Gastrocnemius medialis (tissue), 4 donors: ENCODE results near the gene ATRNL1. TPM values are rescaled to one million over a fixed set of nuclear protein-coding genes. Genes with fewer than 3 reads are reported as not detected.

Experiments used
- ATAC-seq, 2 donors: fragments of 150-250 bp; one replicate each; pipeline ENCODE4 v1.9.1; 2016
- DNase-seq, 2 donors: peaks; one replicate each; pipeline ENCODE4 v3.0.0-alpha.2; 2019
- H3K27ac ChIP-seq, 4 donors: fragments of 200-600 bp; sonication (generic); 1 replicate in 1 of 4; 2 replicates in 3 of 4; pipeline ENCODE4 v1.5.1; 2016 to 2018; ENCODE audit warnings: mild to moderate bottlenecking in 2 of 4, moderate library complexity in 1 of 4
- H3K27me3 ChIP-seq, 3 donors: fragments of 200-600 bp; sonication (generic) in 2 of 3; 1 replicate in 1 of 3; 2 replicates in 2 of 3; pipeline versions ENCODE4 v1.5.1 to v1.6.0; 2016 to 2019; ENCODE audit warnings: mild to moderate bottlenecking in 1 of 3, moderate library complexity in 1 of 3
- H3K36me3 ChIP-seq, 2 donors: fragments of 200-600 bp; sonication (generic) in 1 of 2; one replicate each; pipeline ENCODE4 v1.5.1; 2017 to 2018
- H3K4me1 ChIP-seq, 2 donors: fragments of 200-600 bp; sonication (generic) in 1 of 2; one replicate each; pipeline ENCODE4 v1.5.1; 2016 to 2017; ENCODE audit warnings: mild to moderate bottlenecking in 2 of 2
- H3K4me3 ChIP-seq, 4 donors: fragments of 200-600 bp; sonication (generic) in 3 of 4; 1 replicate in 1 of 4; 2 replicates in 3 of 4; pipeline ENCODE4 v1.5.1; 2016 to 2019; ENCODE audit warnings: mild to moderate bottlenecking in 2 of 4
- H3K9me3 ChIP-seq, 3 donors: fragments of 200-600 bp; sonication (generic) in 2 of 3; 1 replicate in 1 of 3; 2 replicates in 2 of 3; pipeline ENCODE4 v1.5.1; 2016 to 2019
- POLR2A ChIP-seq, 2 donors: fragments of 450-650 bp; IDR thresholded peaks; one replicate each; pipeline ENCODE4 v1.6.1; 2017; ENCODE audit warnings: antibody characterized with exemption in 2 of 2, mild to moderate bottlenecking in 2 of 2, moderate library complexity in 2 of 2
- in situ Hi-C, 4 donors: fragments of 200-750 bp; cut with MboI; loops; one replicate each; pipeline versions ENCODE4 v1.15.0 to v1.8.0; 2017; ENCODE audit warnings: low sequenced_read_pairs in 4 of 4
- intact Hi-C: fragments of 100-400 bp; cut with DNase I; formaldehyde crosslinking; loops from one replicate; pipeline ENCODE4 v1.15.1; 2023; ENCODE audit warnings: low total_unique reads
- total RNA-seq, 4 donors: library from RNA; depleted of rRNA; stranded (reverse); fragments of >200 nt; gene quantifications; one replicate each; pipeline versions ENCODE4 v1.1.0 to v1.2.3, GENCODE V29; 2016
- TF ChIP-seq, protein P1 (sequence below), 5 experiments: fragments of 450-650 bp in 3 of 5; fragments of 200-600 bp in 2 of 5; sonication (generic) in 2 of 5; IDR thresholded peaks in 4 of 5; conservative IDR thresholded peaks in 1 of 5; 1 replicate in 4 of 5; 2 replicates in 1 of 5; pipeline ENCODE4 v1.5.1; 2016 to 2019; ENCODE audit warnings: antibody characterized with exemption in 5 of 5, mild to moderate bottlenecking in 3 of 5, moderate library complexity in 3 of 5

Gene ATRNL1
- total RNA-seq, 4 donors from 2014 or later = 1.6 to 10.8 (median 3.8) TPM

- H3K9me3 ChIP-seq = no peaks in the 10 kb centered on the region
- TF ChIP-seq, protein P1, sequence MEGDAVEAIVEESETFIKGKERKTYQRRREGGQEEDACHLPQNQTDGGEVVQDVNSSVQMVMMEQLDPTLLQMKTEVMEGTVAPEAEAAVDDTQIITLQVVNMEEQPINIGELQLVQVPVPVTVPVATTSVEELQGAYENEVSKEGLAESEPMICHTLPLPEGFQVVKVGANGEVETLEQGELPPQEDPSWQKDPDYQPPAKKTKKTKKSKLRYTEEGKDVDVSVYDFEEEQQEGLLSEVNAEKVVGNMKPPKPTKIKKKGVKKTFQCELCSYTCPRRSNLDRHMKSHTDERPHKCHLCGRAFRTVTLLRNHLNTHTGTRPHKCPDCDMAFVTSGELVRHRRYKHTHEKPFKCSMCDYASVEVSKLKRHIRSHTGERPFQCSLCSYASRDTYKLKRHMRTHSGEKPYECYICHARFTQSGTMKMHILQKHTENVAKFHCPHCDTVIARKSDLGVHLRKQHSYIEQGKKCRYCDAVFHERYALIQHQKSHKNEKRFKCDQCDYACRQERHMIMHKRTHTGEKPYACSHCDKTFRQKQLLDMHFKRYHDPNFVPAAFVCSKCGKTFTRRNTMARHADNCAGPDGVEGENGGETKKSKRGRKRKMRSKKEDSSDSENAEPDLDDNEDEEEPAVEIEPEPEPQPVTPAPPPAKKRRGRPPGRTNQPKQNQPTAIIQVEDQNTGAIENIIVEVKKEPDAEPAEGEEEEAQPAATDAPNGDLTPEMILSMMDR (IDR thresholded peaks at IDR 0.05 in 4 of 5, conservative IDR thresholded peaks at IDR 0.05 in 1 of 5) = no peak
- TF ChIP-seq POLR2A (IDR thresholded peaks at IDR 0.05) = no peak
- no peak overlapping the region for H3K4me3 ChIP-seq
- no peaks in the 10 kb centered on the region for H3K27me3 ChIP-seq
- in situ Hi-C loops = no loop called here
- H3K27ac ChIP-seq = no peak overlapping the region
- ATAC-seq (no peak), DNase-seq (no peak)
- H3K4me1 ChIP-seq = no peaks in the 10 kb centered on the region
- intact Hi-C loops = no loop called here
- H3K36me3 ChIP-seq = no peaks in the 10 kb centered on the region
Observed at GRCh38 chr10:115771755-115772154, 678.6 kb downstream of the ATRNL1 start.

DNA sequence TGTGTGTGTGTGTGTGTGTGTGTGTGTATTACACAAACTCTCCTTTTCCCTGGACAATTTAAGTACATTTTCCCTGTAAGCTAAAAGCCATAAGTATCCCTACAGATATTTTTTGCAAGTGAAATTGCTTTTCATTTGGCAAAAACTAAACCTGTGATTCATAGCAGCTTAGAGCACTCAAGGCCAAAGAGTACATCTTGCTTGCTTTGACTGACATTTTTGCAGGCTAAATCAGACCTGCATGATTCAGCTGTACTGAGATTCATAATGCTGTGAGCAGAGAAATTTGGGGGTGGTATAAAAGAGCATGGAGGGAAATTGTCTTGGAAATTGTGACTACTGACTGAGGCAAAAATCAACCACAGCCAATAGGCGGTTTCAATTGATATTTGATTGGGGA is 679.4 kb downstream of the ATRNL1 start:
- H3K4me1 ChIP-seq = no peaks in the 10 kb centered on the region
- intact Hi-C loops = no loop called here
- H3K9me3 ChIP-seq = no peaks in the 10 kb centered on the region
- H3K36me3 ChIP-seq = no peaks in the 10 kb centered on the region
- in situ Hi-C loops = no loop called here
- H3K4me3 ChIP-seq = no peak overlapping the region
- H3K27ac ChIP-seq = no peak overlapping the region
- no peak for TF ChIP-seq POLR2A (IDR thresholded peaks at IDR 0.05)
- TF ChIP-seq, protein P1 (IDR thresholded peaks at IDR 0.05 in 4 of 5, conservative IDR thresholded peaks at IDR 0.05 in 1 of 5) = no peak
- DNase-seq (no peak), ATAC-seq (no peak)
- no peaks in the 10 kb centered on the region for H3K27me3 ChIP-seq

GRCh38 chr10:115773832-115774231 is 680.7 kb downstream of the ATRNL1 start:
- Histone ChIP-seq H3K27me3 (no peaks in the 10 kb centered on the region), H3K9me3 (no peaks in the 10 kb centered on the region), H3K36me3 (no peaks in the 10 kb centered on the region), H3K4me1 (no peaks in the 10 kb centered on the region), H3K27ac (no peak overlapping the region), H3K4me3 (no peak overlapping the region)
- in situ Hi-C loops (no loop called here), intact Hi-C loops (no loop called here)
- DNase-seq = no peak
- TF ChIP-seq, protein P1 (IDR thresholded peaks at IDR 0.05 in 4 of 5, conservative IDR thresholded peaks at IDR 0.05 in 1 of 5) = no peak
- TF ChIP-seq POLR2A (IDR thresholded peaks at IDR 0.05) = no peak
- no peak for ATAC-seq

- H3K27me3 ChIP-seq = no peaks in the 10 kb centered on the region
- TF ChIP-seq POLR2A (IDR thresholded peaks at IDR 0.05) = no peak
- TF ChIP-seq, protein P1 (IDR thresholded peaks at IDR 0.05 in 4 of 5, conservative IDR thresholded peaks at IDR 0.05 in 1 of 5) = no peak
- H3K4me1 ChIP-seq = no peaks in the 10 kb centered on the region
- H3K4me3 ChIP-seq = no peak overlapping the region
- intact Hi-C loops (no loop called here), in situ Hi-C loops (no loop called here)
- ATAC-seq = no peak
- no peaks in the 10 kb centered on the region for H3K36me3 ChIP-seq
- no peak for DNase-seq
- no peak overlapping the region for H3K27ac ChIP-seq
- no peaks in the 10 kb centered on the region for H3K9me3 ChIP-seq
Observed at GRCh38 chr10:115774721-115775120, 681.6 kb downstream of the ATRNL1 start.

GRCh38 chr10:115777646-115778045 is 684.5 kb downstream of the ATRNL1 start:
- TF ChIP-seq POLR2A (IDR thresholded peaks at IDR 0.05) = no peak
- TF ChIP-seq, protein P1 (IDR thresholded peaks at IDR 0.05 in 4 of 5, conservative IDR thresholded peaks at IDR 0.05 in 1 of 5) = no peak
- ATAC-seq = no peak
- H3K27ac ChIP-seq = no peak overlapping the region
- no peak for DNase-seq
- no peaks in the 10 kb centered on the region for H3K36me3 ChIP-seq
- no peaks in the 10 kb centered on the region for H3K4me1 ChIP-seq
- H3K4me3 ChIP-seq = no peak overlapping the region
- in situ Hi-C loops (no loop called here), intact Hi-C loops (no loop called here)
- H3K9me3 ChIP-seq = no peaks in the 10 kb centered on the region
- no peaks in the 10 kb centered on the region for H3K27me3 ChIP-seq
